GM21423 (cell line): ENCODE measurements around the gene CDX1.

Experiments used
- ATAC-seq: cut with Tn5 transposase; IDR thresholded peaks from one replicate; pipeline ENCODE4 v1.9.1; 2021; ENCODE audit warnings: mild to moderate bottlenecking, moderate library complexity; ENCODE audit not compliant: unreplicated experiment

Gene CDX1

GRCh38 chr5:150161242-150162141, 5.1 kb upstream of the CDX1 start:
- ATAC-seq: peak; percentile 75

- ATAC-seq: no peak
Measured at GRCh38 chr5:150162142-150162513, 4.5 kb upstream of the CDX1 start.

GRCh38 chr5:150163035-150163434, 3.5 kb upstream of the CDX1 start:
- ATAC-seq: no peak

GRCh38 chr5:150163547-150164059, 3.0 kb upstream of the CDX1 start:
- no peak for ATAC-seq

- ATAC-seq: no peak
Measured at GRCh38 chr5:150164211-150164980, 2.2 kb upstream of the CDX1 start.

GRCh38 chr5:150166037-150166649, 435 bp upstream of the CDX1 start:
- ATAC-seq: no peak

GRCh38 chr5:150167512-150167850, 903 bp downstream of the CDX1 start:
- no peak for ATAC-seq

GRCh38 chr5:150167908-150168307, 1.3 kb downstream of the CDX1 start:
- ATAC-seq: no peak

GRCh38 chr5:150168864-150169263, 2.3 kb downstream of the CDX1 start:
- ATAC-seq: no peak

GRCh38 chr5:150172145-150172544, 5.6 kb downstream of the CDX1 start:
- no peak for ATAC-seq

GRCh38 chr5:150172556-150172955, 6.0 kb downstream of the CDX1 start:
- no peak for ATAC-seq

GRCh38 chr5:150173161-150173560, 6.6 kb downstream of the CDX1 start:
- ATAC-seq: no peak

- ATAC-seq: no peak
Measured at GRCh38 chr5:150174285-150174684, 7.7 kb downstream of the CDX1 start.

- ATAC-seq: no peak
Measured at GRCh38 chr5:150175076-150175475, 8.5 kb downstream of the CDX1 start.

GRCh38 chr5:150175536-150175935, 9.0 kb downstream of the CDX1 start:
- no peak for ATAC-seq

- ATAC-seq: no peak
Measured at GRCh38 chr5:150176745-150177477, 10.3 kb downstream of the CDX1 start.

GRCh38 chr5:150177721-150178120, 11.1 kb downstream of the CDX1 start:
- ATAC-seq: no peak

- ATAC-seq: peak; percentile 57
Measured at GRCh38 chr5:150178262-150178661, 11.7 kb downstream of the CDX1 start.

GRCh38 chr5:150179019-150179620, 12.5 kb downstream of the CDX1 start:
- no peak for ATAC-seq

- no peak for ATAC-seq
Measured at GRCh38 chr5:150180241-150181026, 13.9 kb downstream of the CDX1 start.
